C4-2B (cell line): ENCODE measurements around the gene ABT1.

Experiments used
- ZFX ChIP-seq: fragments of 450-650 bp; IDR thresholded peaks from 2 replicates; pipeline ENCODE4 v1.6.1; 2017
- TF ChIP-seq, protein P1 (sequence below): fragments of 450-650 bp; conservative IDR thresholded peaks from 2 replicates; pipeline ENCODE4 v1.5.1; 2017; ENCODE audit warnings: mild to moderate bottlenecking

DNA sequence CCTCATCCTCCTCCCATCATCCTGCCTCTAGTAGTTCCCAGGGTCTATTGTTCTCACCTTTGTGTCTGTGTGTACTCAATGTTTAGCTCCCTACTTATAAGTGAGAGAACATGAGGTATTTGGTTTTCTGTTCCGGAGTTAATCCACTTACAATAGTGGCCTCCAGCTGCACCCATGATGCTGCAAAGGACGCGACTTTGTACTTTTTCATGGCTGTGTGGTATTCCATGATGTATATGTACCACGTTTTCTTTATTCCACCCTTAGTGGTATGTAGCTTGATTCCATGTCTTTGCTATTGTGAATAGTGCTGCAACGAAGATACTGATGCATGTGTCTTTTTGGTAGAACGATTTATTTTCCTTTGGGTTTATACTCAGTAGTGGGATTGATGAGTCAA lies 18.5 kb upstream of the ABT1 start:
- TF ChIP-seq, protein P1, sequence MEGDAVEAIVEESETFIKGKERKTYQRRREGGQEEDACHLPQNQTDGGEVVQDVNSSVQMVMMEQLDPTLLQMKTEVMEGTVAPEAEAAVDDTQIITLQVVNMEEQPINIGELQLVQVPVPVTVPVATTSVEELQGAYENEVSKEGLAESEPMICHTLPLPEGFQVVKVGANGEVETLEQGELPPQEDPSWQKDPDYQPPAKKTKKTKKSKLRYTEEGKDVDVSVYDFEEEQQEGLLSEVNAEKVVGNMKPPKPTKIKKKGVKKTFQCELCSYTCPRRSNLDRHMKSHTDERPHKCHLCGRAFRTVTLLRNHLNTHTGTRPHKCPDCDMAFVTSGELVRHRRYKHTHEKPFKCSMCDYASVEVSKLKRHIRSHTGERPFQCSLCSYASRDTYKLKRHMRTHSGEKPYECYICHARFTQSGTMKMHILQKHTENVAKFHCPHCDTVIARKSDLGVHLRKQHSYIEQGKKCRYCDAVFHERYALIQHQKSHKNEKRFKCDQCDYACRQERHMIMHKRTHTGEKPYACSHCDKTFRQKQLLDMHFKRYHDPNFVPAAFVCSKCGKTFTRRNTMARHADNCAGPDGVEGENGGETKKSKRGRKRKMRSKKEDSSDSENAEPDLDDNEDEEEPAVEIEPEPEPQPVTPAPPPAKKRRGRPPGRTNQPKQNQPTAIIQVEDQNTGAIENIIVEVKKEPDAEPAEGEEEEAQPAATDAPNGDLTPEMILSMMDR: no peak
- no peak for TF ChIP-seq ZFX
